GM12801 (cell line): ENCODE measurements around the gene RGS6.

Experiments used
- TF ChIP-seq, protein P1 (sequence below): IDR thresholded peaks from one replicate; pipeline ENCODE4 v1.5.1; 2011; ENCODE audit warnings: control low read depth; ENCODE audit not compliant: insufficient read length; ENCODE audit errors: extremely low read depth

Gene RGS6

DNA sequence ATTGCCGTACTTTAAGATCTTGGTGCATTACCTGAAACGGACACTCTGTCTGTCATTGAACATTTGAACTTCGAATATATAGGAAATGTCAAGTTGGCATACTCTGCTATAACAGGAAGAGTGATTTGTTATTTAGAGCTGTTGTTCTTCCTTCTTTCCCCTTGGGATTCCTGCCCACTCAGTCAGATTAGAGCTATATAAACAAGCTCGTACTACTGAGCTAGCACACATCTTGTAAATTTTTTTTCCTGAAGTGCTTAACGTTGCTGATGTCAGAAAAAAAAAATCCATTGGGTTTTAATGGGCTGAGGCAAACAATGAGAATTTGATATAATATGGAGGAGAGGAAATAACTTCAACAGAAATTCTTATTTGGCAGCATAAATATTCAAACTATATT, 26.8 kb downstream of the RGS6 start:
- TF ChIP-seq, protein P1, sequence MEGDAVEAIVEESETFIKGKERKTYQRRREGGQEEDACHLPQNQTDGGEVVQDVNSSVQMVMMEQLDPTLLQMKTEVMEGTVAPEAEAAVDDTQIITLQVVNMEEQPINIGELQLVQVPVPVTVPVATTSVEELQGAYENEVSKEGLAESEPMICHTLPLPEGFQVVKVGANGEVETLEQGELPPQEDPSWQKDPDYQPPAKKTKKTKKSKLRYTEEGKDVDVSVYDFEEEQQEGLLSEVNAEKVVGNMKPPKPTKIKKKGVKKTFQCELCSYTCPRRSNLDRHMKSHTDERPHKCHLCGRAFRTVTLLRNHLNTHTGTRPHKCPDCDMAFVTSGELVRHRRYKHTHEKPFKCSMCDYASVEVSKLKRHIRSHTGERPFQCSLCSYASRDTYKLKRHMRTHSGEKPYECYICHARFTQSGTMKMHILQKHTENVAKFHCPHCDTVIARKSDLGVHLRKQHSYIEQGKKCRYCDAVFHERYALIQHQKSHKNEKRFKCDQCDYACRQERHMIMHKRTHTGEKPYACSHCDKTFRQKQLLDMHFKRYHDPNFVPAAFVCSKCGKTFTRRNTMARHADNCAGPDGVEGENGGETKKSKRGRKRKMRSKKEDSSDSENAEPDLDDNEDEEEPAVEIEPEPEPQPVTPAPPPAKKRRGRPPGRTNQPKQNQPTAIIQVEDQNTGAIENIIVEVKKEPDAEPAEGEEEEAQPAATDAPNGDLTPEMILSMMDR = no peak

DNA sequence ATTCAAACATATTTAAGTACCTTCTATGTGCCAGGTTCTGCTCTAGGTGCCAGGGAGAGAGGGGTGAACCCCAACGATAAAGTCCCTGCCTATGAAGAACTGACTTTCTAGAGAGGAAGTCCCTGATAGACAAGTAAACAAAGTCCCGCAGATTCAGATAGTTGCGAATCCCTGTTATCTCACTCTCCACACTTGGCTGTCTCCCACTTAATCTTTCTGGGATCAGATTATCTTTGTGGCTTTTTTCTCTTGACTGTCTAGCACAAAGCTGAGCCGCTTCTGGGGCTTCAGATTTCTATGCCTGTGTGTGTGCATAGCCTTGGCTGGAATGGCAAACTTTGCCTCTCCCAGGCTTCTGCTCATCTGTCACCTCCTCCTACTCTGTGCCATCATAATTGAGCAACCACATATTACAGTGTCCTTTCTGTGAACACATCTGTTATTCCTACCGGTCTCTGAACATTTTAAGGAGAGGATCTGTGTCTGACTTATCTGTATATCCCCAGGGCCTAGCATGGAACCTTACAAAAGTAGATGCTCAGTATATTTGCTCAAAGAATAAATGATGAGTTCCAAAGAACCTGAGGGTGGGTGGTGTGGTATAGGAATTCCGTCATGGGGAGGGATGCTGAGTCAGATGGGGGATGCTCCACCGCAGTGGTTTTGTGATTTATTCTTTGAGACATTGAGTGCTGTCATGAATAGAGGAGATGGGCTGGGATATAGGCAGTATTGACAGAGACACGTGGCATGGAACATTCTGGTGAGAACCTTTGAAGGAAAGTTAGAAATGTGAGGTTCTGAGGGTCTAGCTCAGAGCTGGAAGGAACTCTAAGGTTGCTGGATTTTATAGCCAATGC, 28.5 kb downstream of the RGS6 start:
- TF ChIP-seq, protein P1 = no peak

DNA sequence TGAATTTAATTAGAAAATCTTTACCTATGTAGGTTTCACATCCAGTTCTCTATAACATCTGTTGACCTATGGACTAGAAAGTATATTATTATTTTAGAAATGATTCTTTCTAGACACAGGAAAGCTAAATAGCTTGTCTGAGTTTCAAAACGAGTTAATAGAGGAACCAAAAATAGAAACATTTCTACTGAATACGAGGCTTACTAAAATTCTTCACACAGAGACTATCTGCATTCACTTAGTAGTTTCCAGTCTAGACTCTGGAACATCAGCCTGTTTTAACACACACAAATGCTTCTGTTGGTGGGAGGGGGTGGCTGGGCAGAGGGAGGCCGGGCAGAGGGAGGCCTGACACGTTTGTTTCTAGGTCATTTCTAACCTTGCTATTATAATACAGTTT, 29.7 kb downstream of the RGS6 start:
- TF ChIP-seq, protein P1 = no peak

DNA sequence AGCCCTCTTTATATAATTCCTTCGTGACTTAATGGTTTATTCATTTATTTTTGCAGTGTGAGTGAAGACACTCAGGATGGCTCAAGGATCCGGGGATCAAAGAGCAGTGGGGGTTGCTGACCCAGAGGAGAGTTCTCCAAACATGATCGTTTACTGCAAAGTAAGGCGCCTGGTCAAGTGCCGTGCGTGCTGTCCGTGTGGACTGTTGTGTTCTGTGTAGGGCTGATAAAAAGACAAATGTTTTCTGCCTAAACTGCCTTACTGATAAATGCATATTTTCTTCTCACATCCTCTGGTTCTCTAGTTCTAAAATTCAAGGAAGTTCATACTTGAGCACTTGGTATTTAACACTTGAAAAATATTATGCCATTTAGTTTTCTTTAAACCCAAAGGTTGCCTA, 32.5 kb downstream of the RGS6 start:
- TF ChIP-seq, protein P1 = no peak

DNA sequence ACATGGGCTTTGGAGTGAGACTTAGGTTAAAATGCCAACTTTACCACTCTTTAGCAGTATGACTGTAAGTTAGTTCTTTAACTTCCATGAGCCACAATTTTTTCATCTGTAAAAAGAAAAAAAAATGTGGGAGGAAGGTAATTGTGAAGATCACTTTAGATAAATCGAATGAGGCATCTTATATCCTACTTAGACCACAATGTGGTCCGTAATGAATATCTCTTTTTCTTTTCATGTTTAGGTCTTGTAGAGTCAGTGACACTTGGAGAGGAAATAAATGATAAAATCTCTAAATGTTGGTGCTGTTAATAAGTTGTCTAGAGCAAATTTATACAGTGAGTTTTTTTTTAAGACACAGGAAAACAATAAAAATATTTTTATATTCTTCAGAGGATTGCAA, 34.3 kb downstream of the RGS6 start:
- TF ChIP-seq, protein P1 = no peak

DNA sequence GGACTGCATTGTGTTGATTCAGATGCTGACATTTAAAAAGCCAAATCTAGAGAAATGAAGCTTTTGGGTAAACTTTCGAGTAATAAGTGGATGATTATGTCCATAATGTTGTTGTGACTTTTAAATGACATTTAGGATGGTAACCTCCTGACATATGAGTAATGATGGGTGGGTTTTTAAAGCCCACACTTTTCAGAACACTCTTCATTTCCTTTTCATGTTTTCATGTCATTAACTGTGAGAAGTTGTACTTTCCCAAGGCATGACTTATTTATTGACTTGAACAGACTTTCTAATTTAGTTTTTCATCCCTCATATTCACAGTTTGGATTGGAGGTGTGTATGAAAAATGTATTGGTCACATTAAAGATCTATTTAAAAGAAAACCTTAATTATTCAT, 35.5 kb downstream of the RGS6 start:
- TF ChIP-seq, protein P1 = no peak

DNA sequence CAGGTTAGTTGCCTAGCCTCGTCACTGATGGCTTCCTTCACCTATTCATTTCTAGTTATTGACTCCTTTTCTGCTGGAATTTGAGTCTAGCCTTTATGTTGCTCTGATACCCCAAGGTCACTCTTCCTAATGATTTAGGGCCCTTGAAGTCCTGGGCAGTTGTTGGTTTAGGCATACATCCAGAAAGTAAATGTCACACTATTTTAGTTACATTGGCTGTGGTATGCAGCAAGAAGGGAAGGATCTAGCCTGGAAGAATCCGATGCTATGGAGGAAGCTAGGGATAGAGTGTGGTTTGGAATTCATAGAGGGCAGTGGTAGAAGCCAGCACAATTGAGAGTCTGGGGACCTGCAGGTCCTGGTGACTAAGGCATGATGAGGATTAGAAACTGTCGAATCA, 38.0 kb downstream of the RGS6 start:
- TF ChIP-seq, protein P1 = no peak
